ENCODE results near the gene SH3D19. TPM values are rescaled to one million over a fixed set of nuclear protein-coding genes. Genes with fewer than 3 reads are reported as not detected.
A peak's percentile ranks its signal among the peaks of the same experiment; 100 is the strongest.

Gene SH3D19
- polyA plus RNA-seq, 2 of the 4 experiments (the other 2 are of a cell fraction), result 15.3 to 22.9 TPM

- WGBS (ENCODE audit: missing lambda C conversion rate), result 0% methylated on average over 5 of the region's 21 CpGs
- FAIRE-seq (no peak), ATAC-seq (peak; percentile 71 to 86), DNase-seq (ENCODE audit: low read depth in 1 of 2, low spot score in 1 of 2) (peak; percentile 52 to 80)
- H3K4me3 ChIP-seq, result peak overlapping the region; percentile 76
- TF ChIP-seq BHLHE40 (IDR thresholded peaks at IDR 0.05; ENCODE audit: low read depth, low read length), result no peak
- no peak for TF ChIP-seq NPAS2 (CRISPR knock-in tag; IDR thresholded peaks at IDR 0.05; ENCODE audit: borderline replicate concordance)
- peak; percentile 46; the same call in 1 of the 2 replicates for TF ChIP-seq JUNB (IDR thresholded peaks at IDR 0.05)
- no peak for TF ChIP-seq SMC3 (IDR thresholded peaks at IDR 0.05)
- TF ChIP-seq MAZ (IDR thresholded peaks at IDR 0.05; ENCODE audit: borderline replicate concordance, low read depth, low read length), result no peak
- TF ChIP-seq RAD21 (conservative IDR thresholded peaks at IDR 0.05 in 1 of 2, IDR thresholded peaks at IDR 0.05 in 1 of 2), result no peak
- TF ChIP-seq CTCF (IDR thresholded peaks at IDR 0.05), result no peak
- TF ChIP-seq MAX (IDR thresholded peaks at IDR 0.05), result peak; percentile 77
- no peak for TF ChIP-seq ESRRA (IDR thresholded peaks at IDR 0.05; ENCODE audit: borderline replicate concordance, low read length)
- TF ChIP-seq HOXB5 (CRISPR knock-in tag; IDR thresholded peaks at IDR 0.05), result no peak
- no peak for TF ChIP-seq ZFP36 (IDR thresholded peaks at IDR 0.05; ENCODE audit: borderline replicate concordance, partially characterized antibody)
- TF ChIP-seq RNF2 (IDR thresholded peaks at IDR 0.05; ENCODE audit: borderline replicate concordance, low read depth), result no peak
- TF ChIP-seq HES2 (IDR thresholded peaks at IDR 0.05), result no peak
- no peak for TF ChIP-seq FOXS1 (CRISPR knock-in tag; IDR thresholded peaks at IDR 0.05)
- no peak for TF ChIP-seq E2F6 (IDR thresholded peaks at IDR 0.05; ENCODE audit: borderline replicate concordance, low read depth)
- TF ChIP-seq FOSL2 (IDR thresholded peaks at IDR 0.05), result peak; percentile 61
- peak; percentile 80 for TF ChIP-seq FOSL2 (CRISPR knock-in tag; IDR thresholded peaks at IDR 0.05)
- TF ChIP-seq USF2 (IDR thresholded peaks at IDR 0.05), result 0 out of 2 replicates have a peak, but pooled peaks have one; percentile 20
- TF ChIP-seq MYC (IDR thresholded peaks at IDR 0.05; ENCODE audit: borderline replicate concordance, low read length), result 0 out of 2 replicates have a peak, but pooled peaks have one; percentile 28
- no peak for TF ChIP-seq PBX3 (IDR thresholded peaks at IDR 0.05)
- no peak for TF ChIP-seq ZC3H11A (IDR thresholded peaks at IDR 0.05)
- no peak for TF ChIP-seq HOXA7 (CRISPR knock-in tag; IDR thresholded peaks at IDR 0.05)
- ChIA-PET POLR2A (interaction anchor here (0.7 to 2.0 kb wide), 3 partner anchors 9 to 1860 kb away, joined by 3 to 15 read pairs (median 3); no protein-coding TSS in a partner anchor), CTCF (interaction anchor here (0.5 to 1.3 kb wide), 6 partner anchors 10 to 367 kb away, joined by 3 to 4 read pairs (median 3); no protein-coding TSS in a partner anchor)
- H3K9me3 ChIP-seq, result no peaks in the 10 kb centered on the region
- peak overlapping the region; percentile 80 to 96 for H3K27ac ChIP-seq
- H3K4me2 ChIP-seq, result peak overlapping the region; percentile 79
- H3K4me1 ChIP-seq, result peaks cover 37% of the 10 kb centered on the region
These were observed 674 bp downstream of the SH3D19 start for GRCh38 chr4:151324752-151325110.

Measured in A549 (cell line).